ENCODE data around the gene OR10AG1.

The OR10AG1 gene

GRCh38 chr11:55994525-55994924, 24.8 kb upstream of the OR10AG1 start, which contains the start of gene OR5F1:
TSS of gene OR5F1 (minus strand) at chr11:55994625. CDS start at chr11:55994625, 0 bp downstream.
- Histone ChIP-seq H3K27ac (ENCODE audit: low read length) (no peak within 1 kb of the TSS), H4K20me1 (ENCODE audit: insufficient read depth, low read length) (no peaks in the 10 kb centered on the region), H3K27me3 (replicated peaks; ENCODE audit: insufficient read depth, low read length) (no peaks in the 10 kb centered on the region), H3K9me2 (replicated peaks; ENCODE audit: insufficient read depth, low read length) (no peaks in the 10 kb centered on the region), H3K36me3 (replicated peaks; ENCODE audit: insufficient read depth, low read length) (no peaks in the 10 kb centered on the region), H3K79me2 (ENCODE audit: low read length) (no peaks in the 10 kb centered on the region), H3K9ac (ENCODE audit: low read length) (no peak within 1 kb of the TSS), H2AFZ (ENCODE audit: low read length) (no peak within 1 kb of the TSS), H3K4me2 (ENCODE audit: low read depth, low read length) (no peak within 1 kb of the TSS), H3F3A (ENCODE audit: insufficient read depth, low read length) (no peaks in the 10 kb centered on the region), H3K4me3 (ENCODE audit: low read length) (no peak within 1 kb of the TSS), H3K4me1 (ENCODE audit: low read length) (no peaks in the 10 kb centered on the region), H3K9me3 (replicated peaks; ENCODE audit: insufficient read depth, low read length) (no peaks in the 10 kb centered on the region)
- TF ChIP-seq CTCF (IDR thresholded peaks at IDR 0.05; ENCODE audit: low read length) (no peak), EZH2 (optimal IDR thresholded peaks at IDR 0.05; ENCODE audit: low read depth, low read length) (no peak), EZH2phosphoT487 (IDR thresholded peaks at IDR 0.05; ENCODE audit: low read length) (no peak)
- DNase-seq, result no peak

- Histone ChIP-seq H3K27ac (ENCODE audit: low read length) (no peak overlapping the region), H3K36me3 (replicated peaks; ENCODE audit: insufficient read depth, low read length) (no peaks in the 10 kb centered on the region), H3F3A (ENCODE audit: insufficient read depth, low read length) (no peaks in the 10 kb centered on the region), H3K9me3 (replicated peaks; ENCODE audit: insufficient read depth, low read length) (no peaks in the 10 kb centered on the region), H3K79me2 (ENCODE audit: low read length) (no peaks in the 10 kb centered on the region), H3K4me2 (ENCODE audit: low read depth, low read length) (no peak overlapping the region), H3K27me3 (replicated peaks; ENCODE audit: insufficient read depth, low read length) (no peaks in the 10 kb centered on the region), H4K20me1 (ENCODE audit: insufficient read depth, low read length) (no peaks in the 10 kb centered on the region), H3K9me2 (replicated peaks; ENCODE audit: insufficient read depth, low read length) (no peaks in the 10 kb centered on the region), H2AFZ (ENCODE audit: low read length) (no peak overlapping the region), H3K9ac (ENCODE audit: low read length) (no peak overlapping the region), H3K4me1 (ENCODE audit: low read length) (no peaks in the 10 kb centered on the region), H3K4me3 (ENCODE audit: low read length) (no peak overlapping the region)
- no peak for DNase-seq
- TF ChIP-seq EZH2 (optimal IDR thresholded peaks at IDR 0.05; ENCODE audit: low read depth, low read length) (no peak), EZH2phosphoT487 (IDR thresholded peaks at IDR 0.05; ENCODE audit: low read length) (no peak), CTCF (IDR thresholded peaks at IDR 0.05; ENCODE audit: low read length) (no peak)
Measured at GRCh38 chr11:55970935-55971334, 1.2 kb upstream of the OR10AG1 start.

- Histone ChIP-seq H3K4me2 (ENCODE audit: low read depth, low read length) (no peak overlapping the region), H3K9me2 (replicated peaks; ENCODE audit: insufficient read depth, low read length) (no peaks in the 10 kb centered on the region), H4K20me1 (ENCODE audit: insufficient read depth, low read length) (no peaks in the 10 kb centered on the region), H3K27ac (ENCODE audit: low read length) (no peak overlapping the region), H2AFZ (ENCODE audit: low read length) (no peak overlapping the region), H3K79me2 (ENCODE audit: low read length) (no peaks in the 10 kb centered on the region), H3F3A (ENCODE audit: insufficient read depth, low read length) (no peaks in the 10 kb centered on the region), H3K9me3 (replicated peaks; ENCODE audit: insufficient read depth, low read length) (no peaks in the 10 kb centered on the region), H3K27me3 (replicated peaks; ENCODE audit: insufficient read depth, low read length) (no peaks in the 10 kb centered on the region), H3K36me3 (replicated peaks; ENCODE audit: insufficient read depth, low read length) (no peaks in the 10 kb centered on the region), H3K4me3 (ENCODE audit: low read length) (no peak overlapping the region), H3K4me1 (ENCODE audit: low read length) (no peaks in the 10 kb centered on the region), H3K9ac (ENCODE audit: low read length) (no peak overlapping the region)
- DNase-seq, result no peak
- no peak for TF ChIP-seq EZH2 (optimal IDR thresholded peaks at IDR 0.05; ENCODE audit: low read depth, low read length)
- no peak for TF ChIP-seq EZH2phosphoT487 (IDR thresholded peaks at IDR 0.05; ENCODE audit: low read length)
- TF ChIP-seq CTCF (IDR thresholded peaks at IDR 0.05; ENCODE audit: low read length), result no peak
Measured at GRCh38 chr11:55967914-55968313, 1.8 kb downstream of the OR10AG1 start.

Data from MM.1S (cell line).